ENCODE results near the gene NFE2L2. TPM values are rescaled to one million over a fixed set of nuclear protein-coding genes. Genes with fewer than 3 reads are reported as not detected.

NFE2L2 gene
- total and polyA plus RNA-seq, 9 of the 15 experiments (the other 6 are each of a cell fraction or from before 2014, with no cell fraction given), result 29.3 to 120 (median 59.3) TPM

DNA sequence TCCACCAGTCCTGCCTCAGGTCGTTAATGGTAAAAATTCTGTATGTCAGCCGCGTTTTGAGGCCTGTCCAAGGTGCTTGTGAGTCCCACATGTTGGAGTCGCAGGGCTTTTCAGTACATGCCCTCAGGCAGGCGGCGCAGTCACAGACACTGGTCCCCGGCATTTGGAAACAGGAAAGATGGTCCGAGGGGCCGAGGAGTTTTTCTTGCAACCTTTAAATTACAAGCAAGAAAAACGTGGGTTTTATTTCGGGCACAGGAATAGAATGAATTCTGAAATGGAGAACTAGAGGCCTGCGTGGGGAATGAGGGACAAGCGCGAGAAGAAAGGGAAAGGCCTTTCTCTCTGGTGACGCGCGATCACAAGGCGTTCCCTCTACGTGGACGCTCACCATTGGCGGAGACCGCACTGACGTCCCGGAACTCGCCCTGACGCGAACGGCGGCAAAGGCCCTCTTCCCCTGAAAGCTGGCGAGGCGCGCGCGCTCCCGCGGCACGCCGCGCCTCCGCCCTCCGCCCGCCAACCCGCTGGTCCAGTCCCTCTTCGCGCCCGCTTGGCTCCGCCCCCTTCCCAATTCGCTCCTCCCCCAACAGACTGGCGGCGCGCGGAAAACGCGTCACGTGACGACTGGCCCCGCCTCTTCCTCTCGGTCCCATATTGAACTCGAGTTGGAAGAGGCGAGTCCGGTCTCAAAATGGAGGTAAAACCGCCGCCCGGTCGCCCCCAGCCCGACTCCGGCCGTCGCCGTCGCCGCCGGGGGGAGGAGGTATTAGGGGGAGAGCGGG is 52.2 kb downstream of the NFE2L2 start, which contains the start of gene HNRNPA3 (continued):
- TF ChIP-seq, protein P1, sequence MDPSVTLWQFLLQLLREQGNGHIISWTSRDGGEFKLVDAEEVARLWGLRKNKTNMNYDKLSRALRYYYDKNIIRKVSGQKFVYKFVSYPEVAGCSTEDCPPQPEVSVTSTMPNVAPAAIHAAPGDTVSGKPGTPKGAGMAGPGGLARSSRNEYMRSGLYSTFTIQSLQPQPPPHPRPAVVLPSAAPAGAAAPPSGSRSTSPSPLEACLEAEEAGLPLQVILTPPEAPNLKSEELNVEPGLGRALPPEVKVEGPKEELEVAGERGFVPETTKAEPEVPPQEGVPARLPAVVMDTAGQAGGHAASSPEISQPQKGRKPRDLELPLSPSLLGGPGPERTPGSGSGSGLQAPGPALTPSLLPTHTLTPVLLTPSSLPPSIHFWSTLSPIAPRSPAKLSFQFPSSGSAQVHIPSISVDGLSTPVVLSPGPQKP (CRISPR knock-in tag; IDR thresholded peaks at IDR 0.05), result no peak
- no peak for TF ChIP-seq COPS2 (conservative IDR thresholded peaks at IDR 0.05)
- no peak for TF ChIP-seq RBM39 (optimal IDR thresholded peaks at IDR 0.05; ENCODE audit: low read depth, low read length)
- TF ChIP-seq, protein P2, sequence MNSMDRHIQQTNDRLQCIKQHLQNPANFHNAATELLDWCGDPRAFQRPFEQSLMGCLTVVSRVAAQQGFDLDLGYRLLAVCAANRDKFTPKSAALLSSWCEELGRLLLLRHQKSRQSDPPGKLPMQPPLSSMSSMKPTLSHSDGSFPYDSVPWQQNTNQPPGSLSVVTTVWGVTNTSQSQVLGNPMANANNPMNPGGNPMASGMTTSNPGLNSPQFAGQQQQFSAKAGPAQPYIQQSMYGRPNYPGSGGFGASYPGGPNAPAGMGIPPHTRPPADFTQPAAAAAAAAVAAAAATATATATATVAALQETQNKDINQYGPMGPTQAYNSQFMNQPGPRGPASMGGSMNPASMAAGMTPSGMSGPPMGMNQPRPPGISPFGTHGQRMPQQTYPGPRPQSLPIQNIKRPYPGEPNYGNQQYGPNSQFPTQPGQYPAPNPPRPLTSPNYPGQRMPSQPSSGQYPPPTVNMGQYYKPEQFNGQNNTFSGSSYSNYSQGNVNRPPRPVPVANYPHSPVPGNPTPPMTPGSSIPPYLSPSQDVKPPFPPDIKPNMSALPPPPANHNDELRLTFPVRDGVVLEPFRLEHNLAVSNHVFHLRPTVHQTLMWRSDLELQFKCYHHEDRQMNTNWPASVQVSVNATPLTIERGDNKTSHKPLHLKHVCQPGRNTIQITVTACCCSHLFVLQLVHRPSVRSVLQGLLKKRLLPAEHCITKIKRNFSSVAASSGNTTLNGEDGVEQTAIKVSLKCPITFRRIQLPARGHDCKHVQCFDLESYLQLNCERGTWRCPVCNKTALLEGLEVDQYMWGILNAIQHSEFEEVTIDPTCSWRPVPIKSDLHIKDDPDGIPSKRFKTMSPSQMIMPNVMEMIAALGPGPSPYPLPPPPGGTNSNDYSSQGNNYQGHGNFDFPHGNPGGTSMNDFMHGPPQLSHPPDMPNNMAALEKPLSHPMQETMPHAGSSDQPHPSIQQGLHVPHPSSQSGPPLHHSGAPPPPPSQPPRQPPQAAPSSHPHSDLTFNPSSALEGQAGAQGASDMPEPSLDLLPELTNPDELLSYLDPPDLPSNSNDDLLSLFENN (IDR thresholded peaks at IDR 0.05; ENCODE audit: low read depth in 2 of 2, low read length in 2 of 2), result no peak
- TF ChIP-seq PTBP1 (IDR thresholded peaks at IDR 0.05; ENCODE audit: low read depth, low read length), result no peak
- no peak for TF ChIP-seq ZNF696 (CRISPR knock-in tag; conservative IDR thresholded peaks at IDR 0.05)
- no peak for TF ChIP-seq TAL1 (IDR thresholded peaks at IDR 0.05)
- peak; percentile 93 for TF ChIP-seq TAF7 (tag; IDR thresholded peaks at IDR 0.05)
- peak in 2 of 3 experiments; percentile 55 to 69 for TF ChIP-seq YY1 (IDR thresholded peaks at IDR 0.05; ENCODE audit: borderline replicate concordance in 1 of 3, control insufficient read depth in 1 of 3, extremely low read depth in 1 of 3, insufficient read depth in 3 of 3, insufficient read length in 1 of 3, insufficient replicate concordance in 2 of 3, low read depth in 1 of 3, low read length in 2 of 3)
- TF ChIP-seq, protein P3, sequence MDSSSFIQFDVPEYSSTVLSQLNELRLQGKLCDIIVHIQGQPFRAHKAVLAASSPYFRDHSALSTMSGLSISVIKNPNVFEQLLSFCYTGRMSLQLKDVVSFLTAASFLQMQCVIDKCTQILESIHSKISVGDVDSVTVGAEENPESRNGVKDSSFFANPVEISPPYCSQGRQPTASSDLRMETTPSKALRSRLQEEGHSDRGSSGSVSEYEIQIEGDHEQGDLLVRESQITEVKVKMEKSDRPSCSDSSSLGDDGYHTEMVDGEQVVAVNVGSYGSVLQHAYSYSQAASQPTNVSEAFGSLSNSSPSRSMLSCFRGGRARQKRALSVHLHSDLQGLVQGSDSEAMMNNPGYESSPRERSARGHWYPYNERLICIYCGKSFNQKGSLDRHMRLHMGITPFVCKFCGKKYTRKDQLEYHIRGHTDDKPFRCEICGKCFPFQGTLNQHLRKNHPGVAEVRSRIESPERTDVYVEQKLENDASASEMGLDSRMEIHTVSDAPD (CRISPR knock-in tag; IDR thresholded peaks at IDR 0.05), result 0 out of 2 replicates have a peak, but pooled peaks have one; percentile 38
- no peak for TF ChIP-seq NR2C1 (IDR thresholded peaks at IDR 0.05)
- peak; percentile 54; the same call in 1 of the 2 replicates for TF ChIP-seq NR2C1 (tag; IDR thresholded peaks at IDR 0.05)
- TF ChIP-seq GABPB1 (CRISPR knock-in tag; IDR thresholded peaks at IDR 0.05), result peak; percentile 82
- no peak for TF ChIP-seq MYNN (IDR thresholded peaks at IDR 0.05)
- TF ChIP-seq MYNN (CRISPR knock-in tag; IDR thresholded peaks at IDR 0.05), result no peak
- TF ChIP-seq, protein P4, sequence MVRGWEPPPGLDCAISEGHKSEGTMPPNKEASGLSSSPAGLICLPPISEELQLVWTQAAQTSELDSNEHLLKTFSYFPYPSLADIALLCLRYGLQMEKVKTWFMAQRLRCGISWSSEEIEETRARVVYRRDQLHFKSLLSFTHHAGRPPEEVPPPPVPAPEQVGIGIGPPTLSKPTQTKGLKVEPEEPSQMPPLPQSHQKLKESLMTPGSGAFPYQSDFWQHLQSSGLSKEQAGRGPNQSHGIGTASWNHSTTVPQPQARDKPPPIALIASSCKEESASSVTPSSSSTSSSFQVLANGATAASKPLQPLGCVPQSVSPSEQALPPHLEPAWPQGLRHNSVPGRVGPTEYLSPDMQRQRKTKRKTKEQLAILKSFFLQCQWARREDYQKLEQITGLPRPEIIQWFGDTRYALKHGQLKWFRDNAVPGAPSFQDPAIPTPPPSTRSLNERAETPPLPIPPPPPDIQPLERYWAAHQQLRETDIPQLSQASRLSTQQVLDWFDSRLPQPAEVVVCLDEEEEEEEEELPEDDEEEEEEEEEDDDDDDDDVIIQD (CRISPR knock-in tag; IDR thresholded peaks at IDR 0.05), result no peak
- TF ChIP-seq ILF3 (IDR thresholded peaks at IDR 0.05; ENCODE audit: borderline replicate concordance), result no peak
- TF ChIP-seq, protein P5, sequence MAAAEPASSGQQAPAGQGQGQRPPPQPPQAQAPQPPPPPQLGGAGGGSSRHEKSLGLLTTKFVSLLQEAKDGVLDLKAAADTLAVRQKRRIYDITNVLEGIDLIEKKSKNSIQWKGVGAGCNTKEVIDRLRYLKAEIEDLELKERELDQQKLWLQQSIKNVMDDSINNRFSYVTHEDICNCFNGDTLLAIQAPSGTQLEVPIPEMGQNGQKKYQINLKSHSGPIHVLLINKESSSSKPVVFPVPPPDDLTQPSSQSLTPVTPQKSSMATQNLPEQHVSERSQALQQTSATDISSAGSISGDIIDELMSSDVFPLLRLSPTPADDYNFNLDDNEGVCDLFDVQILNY (CRISPR knock-in tag; IDR thresholded peaks at IDR 0.05), result peak; percentile 65; the same call in 1 of the 2 replicates

Data from K562 (cell line).